ENCODE measurements around the gene UBE2E1. TPM values are rescaled to one million over a fixed set of nuclear protein-coding genes. Genes with fewer than 3 reads are reported as not detected.

Gene UBE2E1
- total RNA-seq, 2 experiments from 2014 or later: 61.7 to 67.9 TPM

DNA sequence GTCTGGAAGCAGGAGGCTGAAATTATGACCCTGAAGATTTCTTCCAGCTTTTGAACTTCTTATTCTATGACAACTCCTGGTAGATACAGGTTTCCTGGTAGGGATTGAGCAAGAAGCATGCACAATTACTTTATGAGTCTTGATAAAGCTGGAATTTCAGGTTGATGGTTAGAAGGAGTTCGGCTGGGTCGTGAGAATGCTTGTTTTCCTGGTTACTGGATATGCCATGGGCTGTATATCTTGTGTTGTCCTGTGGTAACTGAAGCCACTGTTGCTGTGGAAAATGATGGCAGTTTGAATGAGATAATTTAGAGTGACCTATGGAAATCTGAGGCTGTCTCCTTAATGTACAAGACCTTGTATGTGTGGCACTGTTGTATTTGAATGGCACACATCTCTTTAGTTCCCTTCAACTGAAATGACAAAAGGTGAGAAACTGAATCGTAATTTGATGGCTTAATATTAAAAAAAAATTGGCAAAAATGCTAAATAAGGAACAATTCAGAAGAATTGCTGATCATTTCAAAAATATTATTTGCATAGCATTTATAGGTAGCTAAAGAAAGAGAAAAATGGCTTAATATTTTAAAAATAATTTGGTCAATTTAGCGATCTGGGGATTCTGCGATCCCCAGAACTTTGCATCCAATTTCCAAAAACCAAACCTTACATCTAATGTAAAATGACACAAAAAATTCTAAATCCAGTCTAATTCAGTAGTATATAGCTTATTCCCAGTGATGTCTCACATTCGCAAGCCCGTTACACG lies 1.1 kb upstream of the UBE2E1 start:
- H3K27ac Mint-ChIP-seq: no peak overlapping the region
- H3K9me3 Mint-ChIP-seq: no peaks in the 10 kb centered on the region
- ATAC-seq (ENCODE audit: low read depth) (no peak), DNase-seq (no peak)
- H3K4me1 Mint-ChIP-seq: peaks cover 24% of the 10 kb centered on the region
- POLR2A ChIA-PET: no interaction called here
- peak overlapping the region; percentile 6 for H3K4me3 Mint-ChIP-seq
- H3K27me3 Mint-ChIP-seq: peaks cover 39% of the 10 kb centered on the region
- H3K36me3 Mint-ChIP-seq: peaks cover 12% of the 10 kb centered on the region

DNA sequence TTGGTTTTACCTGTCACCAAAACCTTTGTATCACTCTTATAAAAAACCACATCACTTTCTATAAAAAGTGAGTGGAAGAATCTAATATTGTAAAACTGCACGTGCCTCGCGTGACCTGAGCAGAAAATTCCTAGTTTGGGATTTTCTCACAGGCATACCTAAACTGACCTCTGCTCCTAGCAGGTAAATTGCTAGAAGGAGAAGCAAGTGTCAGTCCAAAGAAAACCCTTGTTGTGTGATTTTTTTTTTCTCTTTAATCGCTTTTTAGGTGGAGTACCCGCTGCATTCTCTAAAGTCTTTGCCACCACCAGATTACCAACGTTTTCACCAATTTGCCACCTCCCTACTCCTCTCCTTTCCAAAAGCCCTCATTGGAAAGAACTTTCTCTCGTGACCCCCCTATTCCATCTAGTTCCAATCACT lies 534 bp upstream of the UBE2E1 start:
- Mint-ChIP-seq H3K36me3 (peaks cover 16% of the 10 kb centered on the region), H3K27ac (peak overlapping the region; percentile 70), H3K27me3 (peaks cover 35% of the 10 kb centered on the region), H3K4me3 (peak overlapping the region; percentile 96), H3K4me1 (peaks cover 30% of the 10 kb centered on the region), H3K9me3 (no peaks in the 10 kb centered on the region)
- POLR2A ChIA-PET: no interaction called here
- no peak for DNase-seq
- no peak for ATAC-seq (ENCODE audit: low read depth)

DNA sequence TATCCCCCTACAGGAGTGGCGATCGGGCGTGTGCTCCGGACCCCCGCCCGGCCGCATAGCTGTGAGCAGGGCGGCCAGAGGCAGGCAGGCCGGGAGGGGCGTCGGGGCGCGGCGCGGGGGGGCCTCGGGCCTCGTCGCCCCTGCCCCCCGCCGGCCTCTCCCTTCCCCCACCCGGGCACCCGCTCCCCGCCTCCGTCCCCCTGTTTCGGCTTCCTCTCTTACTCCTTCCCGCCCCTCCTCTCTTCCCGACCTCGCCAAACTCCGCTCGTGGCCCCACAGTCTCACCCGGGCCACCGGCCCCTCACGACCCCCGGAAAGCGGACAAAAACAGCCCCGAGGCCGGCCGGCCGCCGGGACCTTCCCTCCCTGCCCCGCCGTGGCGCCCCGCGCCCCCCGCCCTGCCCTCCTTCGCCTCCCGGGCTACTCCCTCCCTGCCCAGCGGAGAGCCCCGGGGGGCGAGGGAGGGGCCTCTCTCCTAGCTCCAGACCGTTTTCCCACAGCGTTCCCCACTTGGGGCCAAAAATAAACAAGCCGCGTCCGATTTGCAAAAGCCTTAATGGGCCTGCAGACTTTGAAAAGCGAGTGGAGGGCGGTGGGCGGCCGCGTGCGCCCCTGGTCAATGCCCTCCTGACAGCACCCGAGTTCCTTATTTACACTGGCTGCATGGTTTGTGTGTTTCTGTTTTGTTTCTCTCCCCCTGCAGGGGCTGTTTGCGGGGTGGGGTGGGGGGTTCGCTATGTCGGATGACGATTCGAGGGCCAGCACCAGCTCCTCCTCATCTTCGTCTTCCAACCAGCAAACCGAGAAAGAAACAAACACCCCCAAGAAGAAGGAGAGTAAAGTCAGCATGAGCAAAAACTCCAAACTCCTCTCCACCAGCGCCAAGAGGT lies 1.0 kb downstream of the UBE2E1 start:
- H3K4me1 Mint-ChIP-seq: peaks cover 37% of the 10 kb centered on the region
- ATAC-seq (ENCODE audit: low read depth): peak; percentile 1

DNA sequence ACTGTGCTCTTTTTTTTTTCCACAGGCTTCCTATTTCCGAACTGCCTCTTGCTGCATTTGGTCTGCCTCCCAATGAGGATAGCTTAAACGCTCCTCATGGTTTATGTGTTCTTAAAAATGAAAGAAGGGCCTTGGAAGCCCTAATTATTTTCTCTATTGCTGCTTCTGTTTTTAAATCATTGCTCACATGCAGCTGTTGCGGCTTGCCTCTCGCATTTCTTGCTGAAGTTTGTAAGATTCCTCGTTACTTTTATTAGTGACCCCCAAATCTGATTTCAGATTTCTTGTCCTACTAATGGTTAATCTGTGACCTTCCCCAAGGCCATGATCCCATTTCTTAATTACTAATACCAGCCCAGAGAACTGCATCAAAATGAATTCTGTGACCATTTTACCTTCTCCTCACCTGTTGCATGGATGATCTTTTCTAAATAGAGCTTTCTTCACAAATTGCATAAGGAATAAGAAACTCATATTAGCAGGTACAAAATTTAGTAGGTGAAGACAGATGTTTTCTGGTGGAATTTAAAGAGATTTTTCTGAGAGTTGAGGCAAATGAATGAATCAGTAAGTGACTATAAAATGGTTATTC lies 1.8 kb downstream of the UBE2E1 start:
- H3K27me3 Mint-ChIP-seq: peaks cover 24% of the 10 kb centered on the region
- H3K27ac Mint-ChIP-seq: peak overlapping the region; percentile 93
- H3K9me3 Mint-ChIP-seq: no peaks in the 10 kb centered on the region
- DNase-seq: no peak
- ATAC-seq (ENCODE audit: low read depth): no peak
- peak overlapping the region; percentile 95 for H3K4me3 Mint-ChIP-seq
- peaks cover 45% of the 10 kb centered on the region for H3K4me1 Mint-ChIP-seq
- POLR2A ChIA-PET: interaction anchor here (6.1 kb wide), 1 partner anchor 110 kb away, joined by 41 read pairs; the partner anchor contains the start of genes NKIRAS1 and RPL15
- H3K36me3 Mint-ChIP-seq: peaks cover 23% of the 10 kb centered on the region

More for the DNA sequence above, 1.0 kb downstream of the UBE2E1 start:
- peak; percentile 50 for DNase-seq
- H3K27me3 Mint-ChIP-seq: peaks cover 26% of the 10 kb centered on the region
- H3K36me3 Mint-ChIP-seq: peaks cover 19% of the 10 kb centered on the region
- no peaks in the 10 kb centered on the region for H3K9me3 Mint-ChIP-seq
- POLR2A ChIA-PET: interaction anchor here (6.1 kb wide), 1 partner anchor 110 kb away, joined by 41 read pairs; the partner anchor contains the start of genes NKIRAS1 and RPL15
- H3K4me3 Mint-ChIP-seq: peak overlapping the region; percentile 95
- H3K27ac Mint-ChIP-seq: peak overlapping the region; percentile 93

DNA sequence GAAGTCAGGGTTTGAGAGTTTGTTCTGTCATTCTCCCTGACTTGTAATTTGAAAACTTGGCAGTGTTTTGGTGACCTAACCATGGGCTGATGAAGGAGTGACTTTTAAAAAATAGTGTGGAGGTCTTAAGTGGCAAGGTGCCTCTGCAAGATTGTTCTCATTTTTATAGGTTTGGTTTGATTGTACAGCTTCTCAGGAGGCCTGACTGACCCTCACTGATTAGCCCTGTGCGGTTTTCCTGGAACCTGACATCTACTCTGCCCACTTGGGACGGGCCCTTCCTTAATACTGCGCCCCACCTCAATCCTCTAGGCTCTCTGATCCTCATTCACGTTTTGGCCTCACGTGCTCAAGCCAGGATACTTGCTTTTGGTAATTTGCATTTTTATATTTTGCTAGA lies 2.8 kb downstream of the UBE2E1 start:
- ATAC-seq (ENCODE audit: low read depth) (no peak), DNase-seq (no peak)
- Mint-ChIP-seq H3K27me3 (peaks cover 14% of the 10 kb centered on the region), H3K9me3 (no peaks in the 10 kb centered on the region), H3K4me1 (peaks cover 48% of the 10 kb centered on the region), H3K4me3 (peak overlapping the region; percentile 95), H3K36me3 (peaks cover 26% of the 10 kb centered on the region), H3K27ac (no peak overlapping the region)
- POLR2A ChIA-PET: interaction anchor here (6.1 kb wide), 1 partner anchor 109 kb away, joined by 41 read pairs; the partner anchor contains the start of genes NKIRAS1 and RPL15

DNA sequence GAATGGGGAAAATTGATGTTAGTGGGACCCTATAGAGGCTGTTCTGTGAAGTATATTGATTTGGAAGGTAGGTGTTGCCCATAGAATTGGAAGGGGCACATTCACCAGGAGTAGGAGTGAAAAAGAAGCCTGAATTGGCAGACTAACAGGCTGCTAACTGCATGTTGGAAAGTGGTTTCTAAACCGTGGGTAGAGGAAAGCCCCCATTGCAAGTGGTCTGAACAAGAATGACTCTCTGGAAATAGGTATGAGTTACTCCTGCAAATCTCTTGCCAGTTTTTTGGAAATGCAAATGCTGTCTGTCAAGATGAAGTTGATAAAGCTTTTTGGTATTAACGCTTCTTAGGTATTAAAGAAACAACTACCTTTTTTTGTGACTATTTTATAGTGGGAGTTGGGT lies 3.5 kb downstream of the UBE2E1 start:
- POLR2A ChIA-PET: interaction anchor here (6.1 kb wide), 1 partner anchor 108 kb away, joined by 41 read pairs; the partner anchor contains the start of genes NKIRAS1 and RPL15
- ATAC-seq (ENCODE audit: low read depth): no peak
- peaks cover 48% of the 10 kb centered on the region for H3K4me1 Mint-ChIP-seq
- H3K27ac Mint-ChIP-seq: peak overlapping the region; percentile 99
- peaks cover 26% of the 10 kb centered on the region for H3K36me3 Mint-ChIP-seq
- DNase-seq: no peak
- H3K9me3 Mint-ChIP-seq: no peaks in the 10 kb centered on the region
- peak overlapping the region; percentile 95 for H3K4me3 Mint-ChIP-seq
- peaks cover 9% of the 10 kb centered on the region for H3K27me3 Mint-ChIP-seq

DNA sequence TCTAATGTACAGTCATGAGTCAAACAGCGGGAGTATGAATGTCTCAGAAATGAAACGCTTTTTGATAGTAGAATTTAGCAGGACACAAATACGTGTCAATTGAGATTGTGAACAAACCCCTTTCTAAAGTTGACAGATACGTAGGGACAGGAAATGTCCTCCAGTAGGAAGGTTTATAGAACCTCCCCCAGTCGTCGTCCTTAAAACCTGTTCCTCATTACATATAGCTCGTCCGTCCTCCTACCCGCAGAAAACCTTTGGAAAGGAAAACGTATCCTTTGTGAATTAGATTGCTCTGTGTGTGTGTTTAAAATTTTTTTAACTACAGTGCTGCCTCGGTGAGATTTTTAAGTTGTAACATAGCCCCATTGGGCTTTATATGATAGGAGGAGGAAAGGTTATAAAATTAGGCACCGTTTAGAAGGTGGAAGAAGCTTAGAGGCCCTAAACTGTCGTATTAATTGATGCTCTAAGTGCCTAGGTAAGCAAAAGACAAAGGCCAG lies 4.1 kb downstream of the UBE2E1 start:
- peaks cover 5% of the 10 kb centered on the region for H3K27me3 Mint-ChIP-seq
- peaks cover 48% of the 10 kb centered on the region for H3K4me1 Mint-ChIP-seq
- peak overlapping the region; percentile 99 for H3K27ac Mint-ChIP-seq
- peak overlapping the region; percentile 95 for H3K4me3 Mint-ChIP-seq
- H3K9me3 Mint-ChIP-seq: no peaks in the 10 kb centered on the region
- POLR2A ChIA-PET: interaction anchor here (6.1 kb wide), 1 partner anchor 107 kb away, joined by 41 read pairs; the partner anchor contains the start of genes NKIRAS1 and RPL15
- DNase-seq (no peak), ATAC-seq (ENCODE audit: low read depth) (no peak)
- peaks cover 26% of the 10 kb centered on the region for H3K36me3 Mint-ChIP-seq

DNA sequence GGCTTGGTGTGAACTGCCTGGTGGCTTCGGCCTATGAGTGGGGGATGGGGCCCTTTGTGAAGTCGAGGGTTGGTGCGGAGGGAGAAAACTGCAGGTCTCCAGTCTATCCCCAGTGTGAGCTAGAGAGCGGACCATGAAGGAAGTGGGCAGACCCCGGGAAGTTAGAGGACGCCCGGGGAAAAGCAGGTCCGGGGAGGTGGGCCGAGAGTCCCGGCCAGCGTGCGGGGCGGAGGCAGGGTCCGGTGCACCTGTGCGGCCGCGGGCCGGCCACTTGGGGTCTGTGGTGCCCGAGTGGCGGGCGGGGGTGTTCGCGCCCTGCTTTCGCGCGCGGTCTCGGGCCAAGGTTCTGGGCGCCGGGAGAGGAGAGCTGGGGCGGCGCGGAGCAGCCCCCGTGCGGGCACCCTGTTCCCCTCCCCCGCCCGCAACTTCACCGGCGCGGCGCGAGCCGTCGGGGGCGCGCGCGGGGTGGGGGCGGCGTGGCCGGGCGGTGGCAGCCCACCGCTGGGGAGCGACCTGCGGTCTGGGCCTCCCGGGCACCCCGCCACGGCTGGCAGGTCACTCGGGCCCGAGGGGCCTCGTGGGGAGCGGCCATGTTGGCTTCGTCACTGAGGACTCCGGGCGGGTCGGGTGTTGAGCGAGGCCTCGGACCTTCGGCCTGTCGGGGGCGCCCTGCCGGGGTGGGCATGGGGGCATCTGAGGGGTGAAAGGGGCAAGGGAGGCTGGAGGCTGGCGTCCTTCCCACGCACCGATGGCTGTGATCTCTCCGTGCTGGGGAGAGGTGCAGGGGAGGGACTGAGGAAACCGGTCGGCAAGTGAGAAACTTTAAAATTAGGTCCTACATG lies 4.8 kb downstream of the UBE2E1 start:
- peak overlapping the region; percentile 99 for H3K27ac Mint-ChIP-seq
- H3K4me3 Mint-ChIP-seq: peak overlapping the region; percentile 95
- H3K36me3 Mint-ChIP-seq: peaks cover 31% of the 10 kb centered on the region
- DNase-seq: peak; percentile 75
- no peaks in the 10 kb centered on the region for H3K27me3 Mint-ChIP-seq
- POLR2A ChIA-PET: interaction anchor here (6.1 kb wide), 1 partner anchor 107 kb away, joined by 41 read pairs; the partner anchor contains the start of genes NKIRAS1 and RPL15
- peaks cover 48% of the 10 kb centered on the region for H3K4me1 Mint-ChIP-seq
- no peaks in the 10 kb centered on the region for H3K9me3 Mint-ChIP-seq
- ATAC-seq (ENCODE audit: low read depth): peak; percentile 57

DNA sequence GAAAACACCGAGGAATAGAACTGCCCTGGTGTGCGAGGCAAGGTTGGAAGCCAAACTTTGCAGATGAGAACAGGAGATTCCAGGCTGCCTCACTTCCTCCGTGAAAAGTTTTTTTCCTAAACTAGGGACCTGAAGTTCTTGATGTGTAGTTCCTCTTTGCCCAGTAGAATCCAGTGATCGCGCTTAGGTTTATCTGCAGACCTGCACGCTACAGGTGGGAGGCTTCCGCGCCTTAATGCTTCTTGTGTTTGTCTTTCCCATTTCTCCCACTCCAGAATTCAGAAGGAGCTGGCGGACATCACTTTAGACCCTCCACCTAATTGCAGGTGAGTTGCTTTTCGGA lies 5.4 kb downstream of the UBE2E1 start:
- Mint-ChIP-seq H3K27me3 (no peaks in the 10 kb centered on the region), H3K4me3 (peak overlapping the region; percentile 94), H3K27ac (peak overlapping the region; percentile 95), H3K4me1 (peaks cover 52% of the 10 kb centered on the region), H3K36me3 (peaks cover 31% of the 10 kb centered on the region), H3K9me3 (no peaks in the 10 kb centered on the region)
- ATAC-seq (ENCODE audit: low read depth) (no peak), DNase-seq (no peak)
- POLR2A ChIA-PET: interaction anchor here (1.0 to 6.1 kb wide), 2 partner anchors 48 to 106 kb away, joined by 3 to 41 read pairs; partner anchors contain the start of genes NKIRAS1 and RPL15

DNA sequence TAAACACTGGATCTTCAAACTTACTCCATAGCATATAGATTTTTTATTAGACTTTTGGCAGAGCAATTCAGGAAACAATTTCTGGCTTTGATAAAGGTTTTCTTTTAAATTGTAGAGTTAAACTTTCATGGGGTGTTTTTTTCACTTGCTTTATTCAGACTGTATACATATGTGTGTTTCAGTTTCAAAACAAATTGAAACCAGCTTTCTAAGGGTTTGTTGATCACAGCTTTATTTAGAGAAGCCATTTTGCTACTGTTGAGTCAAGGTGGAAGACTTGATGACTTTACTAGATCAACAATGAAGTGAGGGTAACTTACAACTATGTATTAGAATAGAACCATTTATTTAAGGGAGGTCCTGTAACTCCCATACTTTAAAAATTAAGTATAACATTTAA lies 6.2 kb downstream of the UBE2E1 start:
- H3K27me3 Mint-ChIP-seq: no peaks in the 10 kb centered on the region
- POLR2A ChIA-PET: interaction anchor here (1.0 to 6.1 kb wide), 2 partner anchors 47 to 105 kb away, joined by 3 to 41 read pairs; partner anchors contain the start of genes NKIRAS1 and RPL15
- peaks cover 51% of the 10 kb centered on the region for H3K4me1 Mint-ChIP-seq
- peak overlapping the region; percentile 94 for H3K4me3 Mint-ChIP-seq
- H3K9me3 Mint-ChIP-seq: no peaks in the 10 kb centered on the region
- no peak for DNase-seq
- H3K36me3 Mint-ChIP-seq: peaks cover 34% of the 10 kb centered on the region
- ATAC-seq (ENCODE audit: low read depth): no peak
- peak overlapping the region; percentile 95 for H3K27ac Mint-ChIP-seq

DNA sequence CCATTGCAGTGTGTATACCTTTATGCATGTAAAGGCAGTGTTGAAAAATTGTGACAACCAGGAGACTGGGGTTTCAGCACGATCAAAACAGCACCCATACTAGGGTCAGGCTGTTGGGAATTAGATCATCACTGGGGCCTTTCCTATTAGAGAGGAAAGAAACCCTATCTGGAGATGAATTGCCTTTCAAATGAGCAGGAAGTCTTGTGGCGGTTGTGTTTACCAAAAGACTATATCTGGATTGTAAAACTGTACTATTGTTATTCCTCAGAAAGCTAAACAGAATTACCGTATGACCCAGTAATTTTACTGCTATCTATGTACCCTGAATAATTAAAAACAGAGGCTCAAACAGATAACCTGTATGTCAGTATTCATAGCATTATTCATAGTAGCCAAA lies 10.1 kb downstream of the UBE2E1 start:
- ATAC-seq (ENCODE audit: low read depth) (no peak), DNase-seq (no peak)
- Mint-ChIP-seq H3K27ac (no peak overlapping the region), H3K9me3 (no peaks in the 10 kb centered on the region), H3K27me3 (no peaks in the 10 kb centered on the region), H3K4me1 (peaks cover 26% of the 10 kb centered on the region), H3K4me3 (no peak overlapping the region), H3K36me3 (peaks cover 32% of the 10 kb centered on the region)
- POLR2A ChIA-PET: no interaction called here

DNA sequence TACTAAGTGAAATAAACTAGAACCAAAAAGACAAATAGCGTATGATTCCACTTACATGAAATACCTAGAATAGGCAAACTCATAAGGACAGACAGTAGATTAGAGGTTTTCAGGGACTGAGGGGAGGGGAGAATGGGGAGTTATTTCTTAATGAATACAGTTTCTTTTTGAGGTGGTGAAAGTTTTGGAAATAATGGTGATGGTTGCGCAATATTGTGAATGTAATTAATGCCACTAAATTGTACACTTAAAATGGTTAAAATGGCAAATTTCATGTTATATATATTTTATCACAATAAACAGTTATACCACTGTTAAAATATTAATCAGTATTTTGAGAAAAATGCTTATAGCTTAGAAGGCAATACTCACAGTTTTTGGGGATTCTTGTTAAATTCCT lies 11.0 kb downstream of the UBE2E1 start:
- no peak overlapping the region for H3K27ac Mint-ChIP-seq
- H3K27me3 Mint-ChIP-seq: no peaks in the 10 kb centered on the region

More for the DNA sequence above, 11.0 kb downstream of the UBE2E1 start:
- H3K9me3 Mint-ChIP-seq: no peaks in the 10 kb centered on the region
- ATAC-seq (ENCODE audit: low read depth): no peak
- H3K4me1 Mint-ChIP-seq: peaks cover 24% of the 10 kb centered on the region
- POLR2A ChIA-PET: no interaction called here
- peaks cover 29% of the 10 kb centered on the region for H3K36me3 Mint-ChIP-seq
- DNase-seq: no peak
- H3K4me3 Mint-ChIP-seq: no peak overlapping the region

All from activated naive CD8-positive, alpha-beta T cell treated with anti-CD3 and anti-CD28 coated beads, Interleukin-2, amount 10 ng/mL, durations not matched to agents 7 days and 5 days (primary cell).